Keratinocyte (primary cell): ENCODE results near the gene SH3RF1.

ENCODE experiments used
- EZH2 ChIP-seq: IDR thresholded peaks from one replicate; pipeline ENCODE4 v1.6.1; 2012; ENCODE audit warnings: inconsistent platforms, mild to moderate bottlenecking, low read length, moderate library complexity
- TF ChIP-seq, protein P1 (sequence below), 3 experiments: IDR thresholded peaks in 1 of 3; conservative IDR thresholded peaks in 1 of 3; optimal IDR thresholded peaks in 1 of 3; 2 replicates in 2 of 3; 3 replicates in 1 of 3; pipeline versions ENCODE3 to v1.5.1; 2011; ENCODE audit warnings: low read length in 3 of 3, mild to moderate bottlenecking in 3 of 3, moderate library complexity in 2 of 3, control low read depth in 1 of 3, inconsistent platforms in 1 of 3; ENCODE audit not compliant: insufficient read depth in 2 of 3; ENCODE audit errors: extremely low read depth in 1 of 3

- TF ChIP-seq, protein P1, sequence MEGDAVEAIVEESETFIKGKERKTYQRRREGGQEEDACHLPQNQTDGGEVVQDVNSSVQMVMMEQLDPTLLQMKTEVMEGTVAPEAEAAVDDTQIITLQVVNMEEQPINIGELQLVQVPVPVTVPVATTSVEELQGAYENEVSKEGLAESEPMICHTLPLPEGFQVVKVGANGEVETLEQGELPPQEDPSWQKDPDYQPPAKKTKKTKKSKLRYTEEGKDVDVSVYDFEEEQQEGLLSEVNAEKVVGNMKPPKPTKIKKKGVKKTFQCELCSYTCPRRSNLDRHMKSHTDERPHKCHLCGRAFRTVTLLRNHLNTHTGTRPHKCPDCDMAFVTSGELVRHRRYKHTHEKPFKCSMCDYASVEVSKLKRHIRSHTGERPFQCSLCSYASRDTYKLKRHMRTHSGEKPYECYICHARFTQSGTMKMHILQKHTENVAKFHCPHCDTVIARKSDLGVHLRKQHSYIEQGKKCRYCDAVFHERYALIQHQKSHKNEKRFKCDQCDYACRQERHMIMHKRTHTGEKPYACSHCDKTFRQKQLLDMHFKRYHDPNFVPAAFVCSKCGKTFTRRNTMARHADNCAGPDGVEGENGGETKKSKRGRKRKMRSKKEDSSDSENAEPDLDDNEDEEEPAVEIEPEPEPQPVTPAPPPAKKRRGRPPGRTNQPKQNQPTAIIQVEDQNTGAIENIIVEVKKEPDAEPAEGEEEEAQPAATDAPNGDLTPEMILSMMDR (optimal IDR thresholded peaks at IDR 0.05 in 1 of 3, IDR thresholded peaks at IDR 0.05 in 1 of 3, conservative IDR thresholded peaks at IDR 0.05 in 1 of 3; ENCODE audit: extremely low read depth in 1 of 3, insufficient read depth in 2 of 3, low read length in 3 of 3): no peak
- TF ChIP-seq EZH2: no peak
Measured at GRCh38 chr4:169175035-169175434, 95.7 kb downstream of the SH3RF1 start.
